GM13977 (cell line): Measurements from ENCODE around the gene APOL3.

Experiments
- DNase-seq: peaks from one replicate; pipeline ENCODE4 v3.0.0; 2012; ENCODE audit warnings: low spot score
- in situ Hi-C: fragments of 300-500 bp; cut with MboI; formaldehyde crosslinking; loops from one replicate; pipeline ENCODE4 v1.12.0; 2022; ENCODE audit warnings: low sequenced_read_pairs, low pct_unique_long_range_greater_than_20kb, mixed read lengths, inconsistent platforms; ENCODE audit not compliant: unreplicated experiment
- TF ChIP-seq, protein P1 (sequence below): IDR thresholded peaks from 2 replicates; pipeline ENCODE4 v1.5.1; 2012; ENCODE audit warnings: mild to moderate bottlenecking, control low read depth; ENCODE audit not compliant: insufficient read depth; ENCODE audit errors: extremely low read depth, missing control alignments

Gene APOL3

GRCh38 chr22:36111316-36111715 lies 49.2 kb downstream of the APOL3 start:
- in situ Hi-C loops: loop anchor here (25.0 kb wide), 1 partner anchor 499 kb away; the partner anchor contains the start of gene MB
- TF ChIP-seq, protein P1, sequence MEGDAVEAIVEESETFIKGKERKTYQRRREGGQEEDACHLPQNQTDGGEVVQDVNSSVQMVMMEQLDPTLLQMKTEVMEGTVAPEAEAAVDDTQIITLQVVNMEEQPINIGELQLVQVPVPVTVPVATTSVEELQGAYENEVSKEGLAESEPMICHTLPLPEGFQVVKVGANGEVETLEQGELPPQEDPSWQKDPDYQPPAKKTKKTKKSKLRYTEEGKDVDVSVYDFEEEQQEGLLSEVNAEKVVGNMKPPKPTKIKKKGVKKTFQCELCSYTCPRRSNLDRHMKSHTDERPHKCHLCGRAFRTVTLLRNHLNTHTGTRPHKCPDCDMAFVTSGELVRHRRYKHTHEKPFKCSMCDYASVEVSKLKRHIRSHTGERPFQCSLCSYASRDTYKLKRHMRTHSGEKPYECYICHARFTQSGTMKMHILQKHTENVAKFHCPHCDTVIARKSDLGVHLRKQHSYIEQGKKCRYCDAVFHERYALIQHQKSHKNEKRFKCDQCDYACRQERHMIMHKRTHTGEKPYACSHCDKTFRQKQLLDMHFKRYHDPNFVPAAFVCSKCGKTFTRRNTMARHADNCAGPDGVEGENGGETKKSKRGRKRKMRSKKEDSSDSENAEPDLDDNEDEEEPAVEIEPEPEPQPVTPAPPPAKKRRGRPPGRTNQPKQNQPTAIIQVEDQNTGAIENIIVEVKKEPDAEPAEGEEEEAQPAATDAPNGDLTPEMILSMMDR: no peak
- DNase-seq: no peak

GRCh38 chr22:36110306-36110881 lies 50.2 kb downstream of the APOL3 start:
- TF ChIP-seq, protein P1: no peak
- DNase-seq: no peak
- in situ Hi-C loops: loop anchor here (25.0 kb wide), 1 partner anchor 498 kb away; the partner anchor contains the start of gene MB

DNA sequence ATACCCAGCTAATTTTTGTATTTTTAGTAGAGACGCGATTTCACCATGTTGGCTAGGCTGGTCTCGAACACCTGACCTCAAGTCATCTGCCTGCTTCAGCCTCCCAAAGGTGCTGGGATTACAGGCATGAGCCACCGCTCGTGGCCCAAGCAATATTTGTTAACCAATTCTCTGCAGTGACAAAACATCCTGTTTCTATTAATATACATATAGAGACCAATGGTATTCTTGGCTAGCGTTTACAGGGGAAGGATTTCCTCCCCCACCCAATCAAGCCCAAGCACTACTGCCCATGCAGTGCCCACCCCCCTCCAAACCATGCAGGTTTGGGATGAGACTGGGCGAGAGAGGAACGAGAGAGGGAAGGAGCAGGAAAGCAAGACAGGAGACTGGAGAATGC lies 53.1 kb downstream of the APOL3 start:
- in situ Hi-C loops: loop anchor here (25.0 kb wide), 1 partner anchor 495 kb away; the partner anchor contains the start of gene MB
- TF ChIP-seq, protein P1: no peak
- no peak for DNase-seq

DNA sequence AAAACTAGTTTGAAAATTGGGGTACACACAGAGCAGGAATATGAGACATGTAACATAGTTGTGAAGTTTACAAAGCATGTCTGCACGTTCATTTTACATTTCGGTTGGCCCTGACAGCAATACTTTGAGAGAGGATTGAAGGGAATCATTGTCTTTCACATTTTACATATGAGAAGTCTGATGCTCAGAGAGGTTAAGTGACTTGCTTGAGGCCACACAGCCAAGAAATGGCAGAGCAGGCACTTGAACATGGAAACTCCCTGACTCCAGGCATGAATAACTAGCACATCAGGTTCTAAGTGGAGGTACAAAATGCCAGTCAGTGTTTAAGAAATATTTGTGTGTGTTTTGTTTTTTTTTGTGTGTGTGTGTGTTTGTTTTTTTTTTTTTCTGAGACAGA lies 53.6 kb downstream of the APOL3 start:
- TF ChIP-seq, protein P1: no peak
- in situ Hi-C loops: loop anchor here (25.0 kb wide), 1 partner anchor 495 kb away; the partner anchor contains the start of gene MB
- DNase-seq: no peak

GRCh38 chr22:36104988-36105387 lies 55.6 kb downstream of the APOL3 start:
- in situ Hi-C loops: loop anchor here (25.0 kb wide), 1 partner anchor 493 kb away; the partner anchor contains the start of gene MB
- DNase-seq: no peak
- TF ChIP-seq, protein P1: no peak

- TF ChIP-seq, protein P1: no peak
- DNase-seq: no peak
- in situ Hi-C loops: loop anchor here (25.0 kb wide), 1 partner anchor 492 kb away; the partner anchor contains the start of gene MB
Observed at GRCh38 chr22:36104435-36104834, 56.1 kb downstream of the APOL3 start.
